ENCODE measurements around the gene WDR49.

WDR49 gene

DNA sequence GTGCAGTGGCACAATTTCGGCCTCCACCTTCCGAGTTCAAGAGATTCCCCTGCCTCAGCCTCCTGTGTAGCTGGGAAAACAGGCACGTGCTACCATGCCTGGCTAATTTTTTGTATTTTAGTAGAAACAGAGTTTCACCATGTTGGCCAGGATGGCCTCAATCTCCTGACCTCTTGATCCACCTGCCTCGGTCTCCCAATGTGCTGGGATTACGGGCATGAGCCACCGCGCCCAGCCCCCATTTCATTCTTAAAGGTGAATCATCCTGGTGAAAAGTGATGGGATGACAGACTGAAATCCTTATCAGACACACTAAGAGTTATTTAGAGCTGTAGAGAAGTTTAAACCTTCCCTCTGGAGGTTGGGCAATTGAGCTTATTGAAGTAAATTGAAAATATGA is 155.8 kb downstream of the WDR49 start:
- Histone ChIP-seq H3K36me3 (ENCODE audit: control insufficient read depth, insufficient read depth, low read length) (no peaks in the 10 kb centered on the region), H3K27me3 (ENCODE audit: control insufficient read depth, insufficient read depth, low read length) (no peaks in the 10 kb centered on the region), H3K9me3 (ENCODE audit: control insufficient read depth, insufficient read depth, low read length) (no peaks in the 10 kb centered on the region), H3K27ac (ENCODE audit: low read depth, low read length) (no peak overlapping the region), H3K4me1 (ENCODE audit: control insufficient read depth, insufficient read depth, low read length) (no peaks in the 10 kb centered on the region), H3K9ac (ENCODE audit: low read depth, low read length) (no peak overlapping the region), H3K4me3 (ENCODE audit: low read depth, low read length) (no peak overlapping the region)

- Histone ChIP-seq H3K36me3 (ENCODE audit: control insufficient read depth, insufficient read depth, low read length) (no peaks in the 10 kb centered on the region), H3K9ac (ENCODE audit: low read depth, low read length) (no peak overlapping the region), H3K27ac (ENCODE audit: low read depth, low read length) (no peak overlapping the region)
Observed at GRCh38 chr3:167493244-167493643, 160.5 kb downstream of the WDR49 start.

DNA sequence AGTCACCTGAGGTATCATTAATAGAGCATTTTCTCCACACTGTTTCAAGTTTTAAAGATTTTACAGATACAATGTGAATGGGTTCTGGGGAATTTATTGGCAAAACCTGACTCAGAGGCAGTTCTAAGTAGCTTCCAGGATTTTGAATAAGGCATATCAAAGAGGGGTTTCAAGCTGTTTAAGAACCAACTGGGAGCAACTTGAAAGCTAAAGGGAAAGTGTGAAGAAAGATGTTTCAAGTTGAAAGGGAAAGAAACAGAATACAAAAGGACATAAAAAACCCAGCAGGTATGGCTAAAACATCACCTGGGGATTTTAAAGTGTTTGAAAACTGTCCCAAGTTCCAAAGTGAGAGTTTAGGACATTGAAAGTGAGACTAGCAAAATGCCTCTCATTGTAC is 162.1 kb downstream of the WDR49 start:
- peaks cover 13% of the 10 kb centered on the region for H3K4me1 ChIP-seq (ENCODE audit: control insufficient read depth, insufficient read depth, low read length)
- no peaks in the 10 kb centered on the region for H3K9me3 ChIP-seq (ENCODE audit: control insufficient read depth, insufficient read depth, low read length)
- H3K36me3 ChIP-seq (ENCODE audit: control insufficient read depth, insufficient read depth, low read length) = no peaks in the 10 kb centered on the region
- no peak overlapping the region for H3K9ac ChIP-seq (ENCODE audit: low read depth, low read length)
- no peaks in the 10 kb centered on the region for H3K27me3 ChIP-seq (ENCODE audit: control insufficient read depth, insufficient read depth, low read length)
- peak overlapping the region; percentile 39 for H3K27ac ChIP-seq (ENCODE audit: low read depth, low read length)
- no peak overlapping the region for H3K4me3 ChIP-seq (ENCODE audit: low read depth, low read length)

More at GRCh38 chr3:167493244-167493643, 160.5 kb downstream of the WDR49 start:
- Histone ChIP-seq H3K4me1 (ENCODE audit: control insufficient read depth, insufficient read depth, low read length) (peaks cover 13% of the 10 kb centered on the region), H3K9me3 (ENCODE audit: control insufficient read depth, insufficient read depth, low read length) (no peaks in the 10 kb centered on the region), H3K27me3 (ENCODE audit: control insufficient read depth, insufficient read depth, low read length) (no peaks in the 10 kb centered on the region), H3K4me3 (ENCODE audit: low read depth, low read length) (no peak overlapping the region)

DNA sequence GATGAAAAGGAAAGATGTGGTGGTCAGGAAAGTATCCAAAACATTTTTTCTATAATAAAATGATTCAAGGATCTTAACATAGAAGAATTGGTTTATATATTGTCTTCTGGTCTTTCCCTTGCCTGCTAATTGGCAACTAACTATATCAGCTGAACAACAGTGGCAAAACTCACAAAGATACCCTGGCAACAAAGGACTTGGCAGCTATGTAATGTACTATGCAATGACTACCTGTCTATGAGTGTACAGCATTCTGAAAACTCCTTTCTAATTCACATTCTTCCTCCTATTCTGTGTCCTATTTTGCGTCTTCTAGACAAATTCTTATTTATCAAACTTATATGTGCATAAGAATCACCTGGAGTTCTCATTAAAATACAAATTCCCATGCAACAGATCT is 164.2 kb downstream of the WDR49 start:
- Histone ChIP-seq H3K9me3 (ENCODE audit: control insufficient read depth, insufficient read depth, low read length) (no peaks in the 10 kb centered on the region), H3K27ac (ENCODE audit: low read depth, low read length) (no peak overlapping the region), H3K4me1 (ENCODE audit: control insufficient read depth, insufficient read depth, low read length) (peaks cover 13% of the 10 kb centered on the region), H3K9ac (ENCODE audit: low read depth, low read length) (no peak overlapping the region), H3K4me3 (ENCODE audit: low read depth, low read length) (no peak overlapping the region), H3K36me3 (ENCODE audit: control insufficient read depth, insufficient read depth, low read length) (no peaks in the 10 kb centered on the region), H3K27me3 (ENCODE audit: control insufficient read depth, insufficient read depth, low read length) (no peaks in the 10 kb centered on the region)

GRCh38 chr3:167487556-167487955 is 166.2 kb downstream of the WDR49 start:
- H3K27ac ChIP-seq (ENCODE audit: low read depth, low read length) = no peak overlapping the region

DNA sequence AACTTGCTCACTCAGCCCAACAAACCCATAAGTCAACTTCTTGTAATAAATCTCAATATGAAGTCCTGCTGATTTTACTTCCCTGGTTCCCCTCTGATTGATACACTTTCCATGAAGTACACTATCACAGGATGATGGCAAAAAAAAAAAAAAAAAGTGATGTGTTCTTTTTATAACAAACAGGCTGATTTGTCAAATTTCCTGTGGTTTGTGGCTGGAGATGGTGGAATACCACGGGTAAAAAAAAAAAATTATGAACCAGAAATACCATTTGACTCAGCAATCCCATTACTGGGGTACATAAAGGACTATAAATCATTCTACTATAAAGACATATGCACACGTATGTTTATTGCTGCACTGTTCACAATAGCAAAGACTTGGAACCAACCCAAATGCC is 169.2 kb downstream of the WDR49 start:
- H3K27me3 ChIP-seq (ENCODE audit: control insufficient read depth, insufficient read depth, low read length) = no peaks in the 10 kb centered on the region
- no peaks in the 10 kb centered on the region for H3K36me3 ChIP-seq (ENCODE audit: control insufficient read depth, insufficient read depth, low read length)
- H3K27ac ChIP-seq (ENCODE audit: low read depth, low read length) = no peak overlapping the region
- no peak overlapping the region for H3K4me3 ChIP-seq (ENCODE audit: low read depth, low read length)
- no peak overlapping the region for H3K9ac ChIP-seq (ENCODE audit: low read depth, low read length)
- H3K9me3 ChIP-seq (ENCODE audit: control insufficient read depth, insufficient read depth, low read length) = no peaks in the 10 kb centered on the region
- no peaks in the 10 kb centered on the region for H3K4me1 ChIP-seq (ENCODE audit: control insufficient read depth, insufficient read depth, low read length)

More at GRCh38 chr3:167487556-167487955, 166.2 kb downstream of the WDR49 start:
- Histone ChIP-seq H3K4me1 (ENCODE audit: control insufficient read depth, insufficient read depth, low read length) (peaks cover 13% of the 10 kb centered on the region), H3K4me3 (ENCODE audit: low read depth, low read length) (no peak overlapping the region), H3K27me3 (ENCODE audit: control insufficient read depth, insufficient read depth, low read length) (no peaks in the 10 kb centered on the region), H3K9me3 (ENCODE audit: control insufficient read depth, insufficient read depth, low read length) (no peaks in the 10 kb centered on the region), H3K9ac (ENCODE audit: low read depth, low read length) (no peak overlapping the region), H3K36me3 (ENCODE audit: control insufficient read depth, insufficient read depth, low read length) (no peaks in the 10 kb centered on the region)

DNA sequence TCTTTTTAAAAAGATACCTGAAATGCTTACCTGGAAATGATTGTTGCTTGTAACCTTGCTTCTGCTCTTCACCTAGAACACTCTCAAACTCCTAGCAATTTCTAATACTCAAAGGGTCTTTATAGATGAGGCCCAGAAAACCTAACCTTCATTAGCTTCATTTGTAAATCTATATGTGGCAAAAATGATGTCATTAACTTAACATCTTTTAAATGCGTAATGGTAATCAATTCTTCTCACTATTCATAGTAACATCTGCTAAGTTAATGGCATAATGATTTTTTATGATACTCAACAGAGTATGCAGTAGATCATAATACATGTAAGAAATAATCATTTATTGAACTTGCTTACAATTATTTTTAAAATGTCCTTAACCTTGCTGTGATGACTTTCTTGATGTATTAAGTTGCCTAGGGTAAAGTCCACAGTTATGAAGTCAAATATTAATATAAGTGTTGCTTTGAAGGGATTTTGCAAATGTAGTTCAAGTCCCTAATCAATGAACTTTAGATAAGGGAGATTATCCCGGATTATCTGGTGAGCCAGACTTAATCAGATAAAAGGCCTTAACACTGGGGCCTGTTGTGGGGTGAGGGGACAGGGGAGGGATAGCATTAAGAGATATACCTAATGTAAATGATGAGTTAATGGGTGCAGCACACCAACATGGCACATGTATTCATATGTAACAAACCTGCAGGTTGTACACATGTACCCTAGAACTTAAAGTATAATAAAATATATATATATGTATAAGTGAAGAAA is 169.8 kb downstream of the WDR49 start:
- H3K4me1 ChIP-seq (ENCODE audit: control insufficient read depth, insufficient read depth, low read length) = no peaks in the 10 kb centered on the region
- H3K4me3 ChIP-seq (ENCODE audit: low read depth, low read length) = no peak overlapping the region
- H3K27me3 ChIP-seq (ENCODE audit: control insufficient read depth, insufficient read depth, low read length) = no peaks in the 10 kb centered on the region
- no peaks in the 10 kb centered on the region for H3K9me3 ChIP-seq (ENCODE audit: control insufficient read depth, insufficient read depth, low read length)
- no peak overlapping the region for H3K9ac ChIP-seq (ENCODE audit: low read depth, low read length)
- no peaks in the 10 kb centered on the region for H3K36me3 ChIP-seq (ENCODE audit: control insufficient read depth, insufficient read depth, low read length)
- H3K27ac ChIP-seq (ENCODE audit: low read depth, low read length) = no peak overlapping the region

DNA sequence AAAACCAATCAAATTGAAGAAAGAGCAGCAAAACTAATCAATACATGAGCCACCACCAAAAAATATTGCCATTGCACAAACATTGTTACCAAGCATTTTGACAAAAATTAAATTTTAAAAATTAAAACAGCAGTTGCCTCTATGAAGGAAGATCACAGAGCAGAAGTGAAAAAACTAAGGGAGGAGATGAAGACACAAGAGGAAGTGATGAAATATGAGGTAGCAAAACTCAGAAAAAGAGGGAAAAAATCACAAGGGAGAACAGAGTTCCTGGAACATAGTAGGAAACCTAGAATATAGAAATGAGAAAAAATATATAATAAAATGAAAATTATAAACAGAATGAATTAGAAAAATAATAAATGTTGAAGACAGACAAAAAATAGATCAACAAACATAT is 172.6 kb downstream of the WDR49 start:
- H3K36me3 ChIP-seq (ENCODE audit: control insufficient read depth, insufficient read depth, low read length) = no peaks in the 10 kb centered on the region
- H3K4me3 ChIP-seq (ENCODE audit: low read depth, low read length) = no peak overlapping the region
- no peaks in the 10 kb centered on the region for H3K9me3 ChIP-seq (ENCODE audit: control insufficient read depth, insufficient read depth, low read length)
- no peak overlapping the region for H3K27ac ChIP-seq (ENCODE audit: low read depth, low read length)
- no peaks in the 10 kb centered on the region for H3K27me3 ChIP-seq (ENCODE audit: control insufficient read depth, insufficient read depth, low read length)
- H3K9ac ChIP-seq (ENCODE audit: low read depth, low read length) = no peak overlapping the region
- no peaks in the 10 kb centered on the region for H3K4me1 ChIP-seq (ENCODE audit: control insufficient read depth, insufficient read depth, low read length)

DNA sequence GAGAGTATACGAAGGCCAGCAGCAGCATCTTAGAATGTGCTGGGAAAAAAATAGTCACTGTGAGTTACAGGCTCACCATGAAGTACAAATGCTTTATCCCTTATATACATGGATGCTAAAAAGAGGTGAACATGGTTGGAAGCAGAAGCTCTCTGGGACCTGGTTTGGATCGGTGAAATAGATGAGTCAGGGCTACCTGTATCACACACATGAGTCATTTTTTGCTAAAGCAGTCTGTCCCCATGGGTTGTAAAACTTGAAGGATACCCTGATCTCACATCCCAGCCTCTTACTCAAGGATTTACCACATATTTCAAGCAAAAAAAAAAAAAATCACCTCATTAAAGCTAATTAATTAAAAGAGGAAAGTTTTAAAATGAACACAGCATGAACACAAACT is 173.0 kb downstream of the WDR49 start:
- H3K27me3 ChIP-seq (ENCODE audit: control insufficient read depth, insufficient read depth, low read length) = no peaks in the 10 kb centered on the region
- no peak overlapping the region for H3K9ac ChIP-seq (ENCODE audit: low read depth, low read length)
- no peaks in the 10 kb centered on the region for H3K36me3 ChIP-seq (ENCODE audit: control insufficient read depth, insufficient read depth, low read length)
- no peaks in the 10 kb centered on the region for H3K9me3 ChIP-seq (ENCODE audit: control insufficient read depth, insufficient read depth, low read length)
- no peak overlapping the region for H3K27ac ChIP-seq (ENCODE audit: low read depth, low read length)
- no peak overlapping the region for H3K4me3 ChIP-seq (ENCODE audit: low read depth, low read length)
- no peaks in the 10 kb centered on the region for H3K4me1 ChIP-seq (ENCODE audit: control insufficient read depth, insufficient read depth, low read length)

DNA sequence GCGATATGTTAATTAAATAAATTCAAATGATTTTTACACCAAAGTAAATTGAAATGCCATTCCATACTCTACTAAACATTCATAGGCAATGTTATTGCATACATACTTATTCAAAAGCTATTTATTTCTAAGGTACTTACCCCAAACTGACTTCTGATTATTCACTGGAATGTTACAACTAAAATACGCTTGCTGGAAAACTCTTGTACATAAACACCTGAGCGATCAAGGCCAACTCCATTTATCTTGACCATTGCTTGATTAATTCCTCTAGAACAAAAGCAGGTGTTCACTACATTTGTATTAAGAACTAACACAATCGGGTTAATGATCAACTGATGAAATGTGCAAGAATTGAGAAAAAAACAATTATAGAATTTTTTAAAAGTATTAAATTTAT is 179.9 kb downstream of the WDR49 start, which contains the start of gene SERPINI2:
SERPINI2 (minus strand) TSS at position 180 of the 400 bp plus-strand sequence. CDS start 2,208 bp downstream, outside the sequence.
- no peak within 1 kb of the TSS for H3K27ac ChIP-seq (ENCODE audit: low read depth, low read length)
- peaks cover 4% of the 10 kb centered on the region; the same call in 1 of the 2 replicates for H3K4me1 ChIP-seq (ENCODE audit: control insufficient read depth, insufficient read depth, low read length)
- H3K9ac ChIP-seq (ENCODE audit: low read depth, low read length) = no peak within 1 kb of the TSS
- no peak within 1 kb of the TSS for H3K4me3 ChIP-seq (ENCODE audit: low read depth, low read length)
- no peaks in the 10 kb centered on the region for H3K27me3 ChIP-seq (ENCODE audit: control insufficient read depth, insufficient read depth, low read length)
- no peaks in the 10 kb centered on the region for H3K9me3 ChIP-seq (ENCODE audit: control insufficient read depth, insufficient read depth, low read length)
- H3K36me3 ChIP-seq (ENCODE audit: control insufficient read depth, insufficient read depth, low read length) = no peaks in the 10 kb centered on the region

DNA sequence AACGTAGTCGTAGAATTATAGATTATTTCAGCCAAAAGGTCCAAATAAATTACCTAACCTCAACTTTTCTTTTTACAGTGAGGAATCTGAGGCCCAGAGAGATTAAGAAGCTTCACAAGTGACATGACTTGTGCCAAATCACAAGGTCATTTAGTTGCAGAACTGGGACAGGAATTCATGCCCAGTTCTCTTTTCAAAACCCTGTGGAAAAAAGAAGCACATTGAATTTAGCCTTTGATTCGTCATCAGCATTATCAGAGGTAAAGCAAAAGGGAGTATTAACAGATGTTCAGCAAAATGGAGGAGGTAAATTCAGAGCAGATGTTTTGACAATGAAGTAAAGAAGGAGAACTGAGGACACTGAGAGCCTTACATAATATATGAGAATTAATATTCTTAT is 184.4 kb downstream of the WDR49 start:
- no peaks in the 10 kb centered on the region for H3K27me3 ChIP-seq (ENCODE audit: control insufficient read depth, insufficient read depth, low read length)
- no peak overlapping the region for H3K27ac ChIP-seq (ENCODE audit: low read depth, low read length)
- peaks cover 21% of the 10 kb centered on the region for H3K4me1 ChIP-seq (ENCODE audit: control insufficient read depth, insufficient read depth, low read length)
- H3K4me3 ChIP-seq (ENCODE audit: low read depth, low read length) = no peak overlapping the region
- no peak overlapping the region for H3K9ac ChIP-seq (ENCODE audit: low read depth, low read length)
- H3K9me3 ChIP-seq (ENCODE audit: control insufficient read depth, insufficient read depth, low read length) = no peaks in the 10 kb centered on the region
- no peaks in the 10 kb centered on the region for H3K36me3 ChIP-seq (ENCODE audit: control insufficient read depth, insufficient read depth, low read length)

Measured in HUES48 (cell line).